KMS-11 (cell line): ENCODE data around the gene TTC17.
"Not testable (repeated sequence)": the region's sequence is repeated elsewhere in the genome, so short reads cannot be mapped to it uniquely, and the experiment has no call there.

Experiments used
- H2AFZ ChIP-seq: fragments of 200-600 bp; sonication (generic); 2 replicates; pipeline ENCODE4 v1.6.1; 2016; ENCODE audit warnings: antibody characterized with exemption, mixed run types, low read depth
- H3K27ac ChIP-seq: fragments of 200-600 bp; sonication (generic); 2 replicates; pipeline ENCODE4 v1.6.1; 2016; ENCODE audit warnings: mild to moderate bottlenecking, mixed run types
- H3K27me3 ChIP-seq: fragments of 200-600 bp; sonication (generic); 2 replicates; pipeline ENCODE4 v1.6.1; 2017; ENCODE audit warnings: mild to moderate bottlenecking, low read depth, mixed run types, moderate library complexity; ENCODE audit not compliant: insufficient read depth
- H3K36me3 ChIP-seq: fragments of 200-600 bp; sonication (generic); 2 replicates; pipeline ENCODE4 v1.6.1; 2017; ENCODE audit warnings: mild to moderate bottlenecking, mixed run types; ENCODE audit not compliant: insufficient read depth
- H3K4me1 ChIP-seq: fragments of 200-600 bp; sonication (generic); 2 replicates; pipeline ENCODE4 v1.6.1; 2016; ENCODE audit warnings: mild to moderate bottlenecking, low read depth, mixed run types; ENCODE audit not compliant: poor library complexity, severe bottlenecking
- H3K4me2 ChIP-seq: fragments of 200-600 bp; sonication (generic); 2 replicates; pipeline ENCODE4 v1.7.0; 2016; ENCODE audit warnings: mild to moderate bottlenecking, mixed run types
- H3K4me3 ChIP-seq: fragments of 200-600 bp; sonication (generic); IDR thresholded peaks from 2 replicates; pipeline ENCODE4 v1.6.1; 2017; ENCODE audit warnings: low read depth, low read length, mixed read lengths; ENCODE audit not compliant: insufficient read depth
- H3K79me2 ChIP-seq: fragments of 200-600 bp; sonication (generic); 2 replicates; pipeline ENCODE4 v1.6.1; 2016; ENCODE audit warnings: low read depth, mixed run types; ENCODE audit not compliant: insufficient read depth
- H3K9ac ChIP-seq: fragments of 200-600 bp; sonication (generic); 2 replicates; pipeline ENCODE4 v1.6.1; 2016; ENCODE audit warnings: mild to moderate bottlenecking, mixed run types
- H4K20me1 ChIP-seq: fragments of 200-600 bp; sonication (generic); 2 replicates; pipeline ENCODE4 v1.6.1; 2016; ENCODE audit warnings: mild to moderate bottlenecking, mixed run types; ENCODE audit not compliant: insufficient read depth
- CTCF ChIP-seq: fragments of 200-600 bp; sonication (generic); conservative IDR thresholded peaks from 2 replicates; pipeline ENCODE4 v1.6.1; 2017; ENCODE audit warnings: low read depth, mild to moderate bottlenecking, antibody characterized with exemption, low read length, moderate library complexity, mixed read lengths

Gene TTC17

GRCh38 chr11:43410394-43410793 is 51.7 kb downstream of the TTC17 start:
- H3K36me3 ChIP-seq = 0 out of 2 replicates have a peak, but pooled peaks cover 2% of the 10 kb centered on the region
- no peak overlapping the region for H3K27ac ChIP-seq
- H3K27me3 ChIP-seq = no peaks in the 10 kb centered on the region
- no peak overlapping the region for H2AFZ ChIP-seq
- no peaks in the 10 kb centered on the region for H3K4me1 ChIP-seq
- no peak overlapping the region for H3K4me2 ChIP-seq
- H3K79me2 ChIP-seq = no peaks in the 10 kb centered on the region
- TF ChIP-seq CTCF = no peak
- H3K4me3 ChIP-seq = no peak overlapping the region
- no peaks in the 10 kb centered on the region for H4K20me1 ChIP-seq
- no peak overlapping the region for H3K9ac ChIP-seq

GRCh38 chr11:43418197-43418596 is 59.5 kb downstream of the TTC17 start:
- Histone ChIP-seq H3K4me2 (peak overlapping the region; percentile 76), H3K9ac (no peak overlapping the region), H3K36me3 (0 out of 2 replicates have a peak, but pooled peaks cover 2% of the 10 kb centered on the region), H3K4me3 (no peak overlapping the region), H3K79me2 (no peaks in the 10 kb centered on the region), H3K4me1 (peaks cover 17% of the 10 kb centered on the region), H4K20me1 (0 out of 2 replicates have a peak, but pooled peaks cover 4% of the 10 kb centered on the region), H2AFZ (no peak overlapping the region), H3K27ac (peak overlapping the region; percentile 4; the same call in 1 of the 2 replicates), H3K27me3 (no peaks in the 10 kb centered on the region)
- no peak for TF ChIP-seq CTCF

- TF ChIP-seq CTCF = peak; percentile 70
- no peak overlapping the region for H3K4me3 ChIP-seq
Measured at GRCh38 chr11:43419460-43419859, 60.7 kb downstream of the TTC17 start.

GRCh38 chr11:43427971-43428370 is 69.3 kb downstream of the TTC17 start:
- no peak overlapping the region for H3K4me2 ChIP-seq
- H3K79me2 ChIP-seq = no peaks in the 10 kb centered on the region
- no peaks in the 10 kb centered on the region for H3K4me1 ChIP-seq
- no peak overlapping the region for H2AFZ ChIP-seq
- H4K20me1 ChIP-seq = no peaks in the 10 kb centered on the region
- H3K36me3 ChIP-seq = no peaks in the 10 kb centered on the region
- TF ChIP-seq CTCF = no peak
- H3K4me3 ChIP-seq = no peak overlapping the region
- no peak overlapping the region for H3K9ac ChIP-seq
- H3K27me3 ChIP-seq = no peaks in the 10 kb centered on the region
- H3K27ac ChIP-seq = no peak overlapping the region

More at GRCh38 chr11:43419460-43419859, 60.7 kb downstream of the TTC17 start:
- no peaks in the 10 kb centered on the region for H3K79me2 ChIP-seq
- 0 out of 2 replicates have a peak, but pooled peaks cover 4% of the 10 kb centered on the region for H4K20me1 ChIP-seq
- 0 out of 2 replicates have a peak, but pooled peaks cover 2% of the 10 kb centered on the region for H3K36me3 ChIP-seq
- no peak overlapping the region for H3K27ac ChIP-seq
- no peak overlapping the region for H3K4me2 ChIP-seq
- H3K4me1 ChIP-seq = peaks cover 17% of the 10 kb centered on the region
- H3K27me3 ChIP-seq = no peaks in the 10 kb centered on the region
- no peak overlapping the region for H3K9ac ChIP-seq
- no peak overlapping the region for H2AFZ ChIP-seq

GRCh38 chr11:43430916-43431315 is 72.2 kb downstream of the TTC17 start:
- not testable (repeated sequence) for H3K9ac ChIP-seq, H2AFZ ChIP-seq, H3K79me2 ChIP-seq, H3K4me3 ChIP-seq, H3K27ac ChIP-seq, H3K36me3 ChIP-seq, H4K20me1 ChIP-seq, H3K4me1 ChIP-seq, H3K27me3 ChIP-seq, H3K4me2 ChIP-seq
